Tibial nerve (tissue), 4 donors: ENCODE results near the gene SULT1A1.

ENCODE experiments used
- EP300 ChIP-seq, 2 donors: sonication (generic); formaldehyde crosslinking; IDR thresholded peaks; one replicate each; pipeline ENCODE4 v1.6.1; 2017; ENCODE audit warnings: antibody characterized with exemption in 2 of 2, mild to moderate bottlenecking in 1 of 2
- TF ChIP-seq, protein P1 (sequence below), 5 experiments: fragments of 200-600 bp in 3 of 5; fragments of 450-650 bp in 2 of 5; sonication (generic) in 3 of 5; IDR thresholded peaks; one replicate each; pipeline ENCODE4 v1.5.1; 2016 to 2019; ENCODE audit warnings: antibody characterized with exemption in 5 of 5, mild to moderate bottlenecking in 3 of 5, moderate library complexity in 2 of 5

DNA sequence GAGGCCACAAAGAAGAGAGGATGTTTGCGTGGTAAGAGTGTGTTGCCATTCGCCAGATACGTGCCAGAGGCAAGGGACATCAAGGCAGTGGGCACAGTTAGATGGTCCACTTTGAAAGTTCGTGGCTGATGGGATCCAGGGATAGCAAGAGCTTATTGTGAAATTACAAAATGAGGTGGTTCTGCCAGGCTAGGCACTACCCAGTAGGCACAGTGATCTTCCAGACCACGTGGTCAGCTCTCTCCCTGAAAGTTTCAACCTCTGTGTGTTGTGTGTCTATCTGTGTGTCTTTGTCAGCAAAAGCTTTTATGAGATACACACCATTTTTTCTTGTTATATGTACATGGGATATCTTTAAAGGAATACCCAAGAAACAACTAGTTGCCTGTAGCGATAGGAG, 46.6 kb downstream of the SULT1A1 start:
- TF ChIP-seq, protein P1, sequence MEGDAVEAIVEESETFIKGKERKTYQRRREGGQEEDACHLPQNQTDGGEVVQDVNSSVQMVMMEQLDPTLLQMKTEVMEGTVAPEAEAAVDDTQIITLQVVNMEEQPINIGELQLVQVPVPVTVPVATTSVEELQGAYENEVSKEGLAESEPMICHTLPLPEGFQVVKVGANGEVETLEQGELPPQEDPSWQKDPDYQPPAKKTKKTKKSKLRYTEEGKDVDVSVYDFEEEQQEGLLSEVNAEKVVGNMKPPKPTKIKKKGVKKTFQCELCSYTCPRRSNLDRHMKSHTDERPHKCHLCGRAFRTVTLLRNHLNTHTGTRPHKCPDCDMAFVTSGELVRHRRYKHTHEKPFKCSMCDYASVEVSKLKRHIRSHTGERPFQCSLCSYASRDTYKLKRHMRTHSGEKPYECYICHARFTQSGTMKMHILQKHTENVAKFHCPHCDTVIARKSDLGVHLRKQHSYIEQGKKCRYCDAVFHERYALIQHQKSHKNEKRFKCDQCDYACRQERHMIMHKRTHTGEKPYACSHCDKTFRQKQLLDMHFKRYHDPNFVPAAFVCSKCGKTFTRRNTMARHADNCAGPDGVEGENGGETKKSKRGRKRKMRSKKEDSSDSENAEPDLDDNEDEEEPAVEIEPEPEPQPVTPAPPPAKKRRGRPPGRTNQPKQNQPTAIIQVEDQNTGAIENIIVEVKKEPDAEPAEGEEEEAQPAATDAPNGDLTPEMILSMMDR (IDR thresholded peaks at IDR 0.05), result no peak
- no peak for TF ChIP-seq EP300 (IDR thresholded peaks at IDR 0.05)
